Activated T-cell treated with anti-CD3 and anti-CD28 coated beads for 1 hour (primary cell): ENCODE data around the gene TBATA.

Experiments
- DNase-seq: peaks from one replicate; pipeline ENCODE4 v3.0.0-alpha.2; 2020; ENCODE audit warnings: low read depth

TBATA gene

DNA sequence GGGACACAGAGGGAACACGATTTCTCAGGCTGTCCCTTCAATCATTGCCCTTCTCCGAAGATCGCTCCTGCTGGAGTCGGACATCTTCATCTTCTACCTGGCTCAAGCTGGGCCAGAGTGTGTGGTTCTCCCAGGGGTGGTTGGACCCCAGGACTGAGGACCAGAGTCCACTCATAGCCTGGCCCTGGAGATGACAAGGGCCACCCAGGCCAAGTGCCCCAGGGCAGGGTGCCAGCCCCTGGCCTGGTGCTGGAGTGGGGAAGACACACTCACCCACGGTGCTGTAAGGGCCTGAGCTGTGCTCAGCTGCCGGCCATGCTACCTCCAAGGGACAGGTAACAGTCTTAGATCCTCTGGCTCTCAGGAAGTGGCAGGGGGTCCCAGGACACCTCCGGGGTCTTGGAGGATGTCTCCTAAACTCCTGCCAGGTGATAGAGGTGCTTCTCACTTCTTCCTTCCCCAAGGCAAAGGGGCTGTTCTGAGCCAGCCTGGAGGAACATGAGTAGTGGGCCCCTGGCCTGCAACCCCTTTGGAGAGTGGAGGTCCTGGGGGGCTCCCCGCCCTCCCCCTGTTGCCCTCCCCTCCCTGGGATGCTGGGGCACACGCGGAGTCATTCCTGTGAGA lies 23.3 kb downstream of the TBATA start:
- DNase-seq: no peak

DNA sequence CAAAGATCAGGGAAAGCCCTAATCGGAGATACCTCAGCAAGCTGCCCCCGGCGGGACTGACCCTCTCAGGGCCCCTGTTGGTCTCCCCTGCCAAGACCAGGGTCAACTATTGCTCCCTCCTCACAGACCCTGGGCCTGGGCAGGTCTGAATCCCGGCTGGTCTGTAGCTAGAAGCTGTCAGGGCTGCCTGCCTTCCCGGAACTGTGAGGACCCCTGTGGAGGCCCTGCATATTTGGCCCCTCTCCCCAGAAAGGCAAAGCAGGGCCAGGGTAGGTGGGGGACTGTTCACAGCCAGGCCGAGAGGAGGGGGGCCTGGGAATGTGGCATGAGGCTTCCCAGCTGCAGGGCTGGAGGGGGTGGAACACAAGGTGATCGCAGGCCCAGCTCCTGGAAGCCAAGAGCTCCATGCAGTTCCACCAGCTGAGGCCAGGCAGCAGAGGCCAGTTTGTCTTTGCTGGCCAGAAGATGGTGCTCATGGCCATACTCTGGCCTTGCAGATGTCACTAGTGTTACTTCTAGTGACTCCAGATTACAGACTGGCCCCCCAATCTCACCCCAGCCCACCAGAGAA lies 24.1 kb downstream of the TBATA start:
- no peak for DNase-seq

DNA sequence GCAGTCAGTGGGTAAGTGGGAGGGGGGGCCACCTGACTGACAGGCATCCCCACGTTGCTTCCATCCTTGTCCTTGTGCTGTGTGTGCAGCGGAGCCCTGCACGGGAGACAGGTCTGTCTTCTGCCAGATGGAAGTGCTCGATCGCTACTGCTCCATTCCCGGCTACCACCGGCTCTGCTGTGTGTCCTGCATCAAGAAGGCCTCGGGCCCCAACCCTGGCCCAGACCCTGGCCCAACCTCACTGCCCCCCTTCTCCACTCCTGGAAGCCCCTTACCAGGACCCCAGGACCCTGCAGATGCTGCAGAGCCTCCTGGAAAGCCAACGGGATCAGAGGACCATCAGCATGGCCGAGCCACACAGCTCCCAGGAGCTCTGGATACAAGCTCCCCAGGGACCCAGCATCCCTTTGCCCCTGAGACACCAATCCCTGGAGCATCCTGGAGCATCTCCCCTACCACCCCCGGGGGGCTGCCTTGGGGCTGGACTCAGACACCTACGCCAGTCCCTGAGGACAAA lies 24.8 kb downstream of the TBATA start:
- no peak for DNase-seq

DNA sequence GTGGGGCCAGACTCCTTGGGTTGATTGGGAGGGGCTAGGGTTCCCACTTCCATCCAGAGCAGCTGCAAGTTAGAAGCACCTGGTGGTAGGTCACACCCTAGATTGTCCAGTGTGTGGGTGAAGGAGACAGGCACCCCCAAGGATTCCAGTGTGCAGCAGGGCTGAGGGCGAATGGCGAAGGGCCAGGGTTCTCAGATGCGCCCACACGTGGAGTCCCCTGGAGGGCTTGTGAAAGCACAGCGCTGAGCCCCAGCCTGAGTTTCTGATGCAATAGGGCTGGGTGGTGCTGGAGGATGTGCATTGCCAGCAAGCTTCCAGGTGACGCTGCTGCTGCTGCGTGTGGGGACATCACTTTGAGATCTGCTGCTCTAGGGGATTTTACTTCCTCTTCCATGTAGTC lies 25.4 kb downstream of the TBATA start:
- no peak for DNase-seq

DNA sequence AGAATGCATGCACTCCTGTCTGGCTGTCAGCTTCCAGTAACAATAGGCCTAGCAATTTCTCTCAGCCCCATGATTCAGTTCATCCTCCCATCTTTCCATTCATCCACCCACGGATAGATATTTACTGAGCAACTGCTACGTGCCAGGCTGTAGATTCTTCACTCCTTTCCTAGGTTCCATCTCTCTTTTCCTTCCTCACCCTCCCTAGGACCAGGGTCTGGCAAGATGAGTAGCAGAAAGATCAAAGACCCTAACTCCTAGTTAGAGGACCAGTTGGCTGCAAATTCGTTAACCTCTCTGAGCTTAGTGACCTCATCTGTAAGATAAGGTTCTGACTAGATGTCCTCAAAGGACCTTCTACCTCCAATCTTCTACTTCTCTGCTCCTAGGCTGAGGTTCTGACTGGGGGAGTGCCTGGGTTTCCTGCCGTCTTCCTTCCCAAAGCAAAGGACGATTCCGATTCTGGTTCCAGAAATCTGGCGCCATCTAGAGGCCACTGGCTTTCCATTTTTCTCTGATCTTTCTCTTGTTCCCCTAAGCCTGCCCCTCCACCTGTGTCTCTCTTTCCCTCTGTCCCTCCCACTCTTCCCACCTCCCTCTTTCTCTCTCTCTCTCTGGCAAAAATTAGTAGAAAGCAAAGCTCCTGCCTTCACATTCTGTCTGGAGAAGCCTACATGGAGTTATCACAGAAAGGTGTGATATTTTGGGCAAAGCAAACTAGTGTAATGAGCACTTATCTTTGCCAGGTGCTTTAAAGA lies 26.2 kb downstream of the TBATA start:
- DNase-seq: peak; percentile 61

DNA sequence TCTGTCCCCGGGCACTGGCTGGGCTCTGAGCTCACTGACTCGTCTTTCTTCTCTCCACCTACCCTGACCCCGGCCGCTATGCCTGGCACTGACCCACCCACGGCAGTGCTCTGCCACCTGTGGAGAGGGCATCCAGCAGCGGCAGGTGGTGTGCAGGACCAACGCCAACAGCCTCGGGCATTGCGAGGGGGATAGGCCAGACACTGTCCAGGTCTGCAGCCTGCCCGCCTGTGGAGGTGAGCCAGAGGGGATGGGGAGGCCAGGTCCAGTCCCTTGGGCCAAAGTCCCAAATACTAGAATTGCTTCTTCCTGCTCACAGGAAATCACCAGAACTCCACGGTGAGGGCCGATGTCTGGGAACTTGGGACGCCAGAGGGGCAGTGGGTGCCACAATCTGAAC lies 27.3 kb downstream of the TBATA start:
- DNase-seq: no peak

DNA sequence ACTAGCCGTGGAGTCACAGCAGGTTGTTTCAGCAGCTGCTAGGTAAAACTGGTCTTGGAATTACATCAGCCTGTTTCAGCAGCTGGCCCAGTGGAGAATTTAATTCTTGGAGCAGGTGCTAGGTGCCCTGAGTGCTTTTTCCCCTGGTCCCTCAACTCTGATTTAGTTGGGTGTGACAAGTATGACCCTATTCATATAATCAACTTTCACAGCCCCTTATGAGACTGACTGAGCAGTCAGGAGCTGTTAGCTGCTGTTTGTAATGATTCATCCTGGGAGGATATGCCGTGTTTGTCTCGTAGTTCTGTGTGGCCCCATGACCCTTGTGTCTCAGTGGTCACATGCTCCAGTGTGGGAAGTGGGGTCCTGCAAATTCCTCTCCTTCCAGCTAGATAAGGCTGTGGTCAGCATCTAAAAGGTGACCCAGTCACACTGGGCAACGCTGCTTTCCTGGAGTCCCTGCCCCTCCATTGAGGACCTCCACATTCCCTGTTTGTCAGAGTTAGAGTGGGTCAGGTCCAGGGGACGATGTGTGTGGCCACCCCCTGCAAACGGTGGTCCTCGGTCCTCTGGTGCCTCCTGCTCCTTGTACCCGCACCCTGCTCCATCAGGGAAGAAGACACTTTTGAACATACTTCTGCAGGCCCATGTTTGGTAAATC lies 28.3 kb downstream of the TBATA start:
- no peak for DNase-seq

DNA sequence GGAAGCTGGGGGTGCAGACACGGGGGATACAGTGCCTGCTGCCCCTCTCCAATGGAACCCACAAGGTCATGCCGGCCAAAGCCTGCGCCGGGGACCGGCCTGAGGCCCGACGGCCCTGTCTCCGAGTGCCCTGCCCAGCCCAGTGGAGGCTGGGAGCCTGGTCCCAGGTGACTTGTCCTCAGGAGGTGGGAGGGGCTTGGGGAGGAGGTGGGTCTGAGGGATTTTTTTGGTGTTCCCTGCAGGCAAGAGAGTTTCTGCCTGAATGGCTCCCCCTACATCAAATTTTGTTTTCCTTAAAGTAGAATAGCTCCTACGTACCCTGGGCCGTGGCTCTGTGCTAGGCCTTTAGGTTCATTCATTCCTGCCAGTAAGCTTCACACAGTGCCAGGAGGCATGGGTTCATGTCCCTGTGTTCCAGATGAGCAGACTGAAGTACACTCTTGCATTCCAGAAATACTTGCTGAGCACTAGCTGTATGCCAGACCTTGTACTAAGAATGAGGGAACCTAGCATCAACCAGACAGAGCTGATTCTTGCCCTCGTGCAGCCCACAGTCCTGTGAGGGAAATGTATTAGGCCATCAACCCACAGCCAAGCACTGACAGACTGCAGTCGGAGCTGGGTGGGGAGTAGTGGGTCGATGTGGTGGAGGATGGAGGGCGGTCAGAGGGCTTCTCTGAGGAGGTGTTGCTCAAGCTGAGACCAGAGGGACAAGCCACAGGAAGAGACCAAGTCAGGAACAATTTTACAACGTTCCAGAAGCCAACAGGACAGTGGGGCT lies 31.1 kb downstream of the TBATA start:
- DNase-seq: no peak

DNA sequence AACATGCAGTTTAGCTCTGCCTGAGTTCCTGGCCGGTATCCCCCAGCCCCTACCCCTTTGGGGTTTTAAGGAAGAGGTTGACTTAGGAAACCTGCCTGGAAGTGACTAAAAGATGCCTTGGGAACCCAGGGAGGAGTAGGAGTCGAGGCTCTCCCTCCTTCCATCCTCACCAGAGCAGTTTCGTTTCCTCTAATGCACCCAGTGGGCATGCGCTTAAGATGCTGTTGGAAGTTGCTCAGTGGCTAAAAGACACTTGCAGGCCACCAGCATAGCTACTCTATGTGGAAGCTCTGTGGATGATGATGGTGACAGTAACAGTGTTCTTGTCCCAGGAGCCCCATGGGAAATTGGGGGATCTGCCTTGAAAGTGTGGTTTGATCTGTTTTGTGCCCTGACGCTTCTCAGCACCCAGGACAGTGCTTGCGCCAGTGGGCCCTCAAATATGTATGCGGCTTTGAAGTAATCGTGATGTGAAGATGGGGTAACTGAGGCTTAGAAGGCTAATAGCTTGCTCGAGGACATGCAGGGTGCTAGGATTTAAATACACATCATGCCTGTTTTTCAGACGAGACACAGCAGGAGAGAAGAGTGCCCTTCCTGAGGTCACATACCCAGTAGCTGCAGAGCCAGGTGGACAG lies 32.0 kb downstream of the TBATA start:
- DNase-seq: no peak

DNA sequence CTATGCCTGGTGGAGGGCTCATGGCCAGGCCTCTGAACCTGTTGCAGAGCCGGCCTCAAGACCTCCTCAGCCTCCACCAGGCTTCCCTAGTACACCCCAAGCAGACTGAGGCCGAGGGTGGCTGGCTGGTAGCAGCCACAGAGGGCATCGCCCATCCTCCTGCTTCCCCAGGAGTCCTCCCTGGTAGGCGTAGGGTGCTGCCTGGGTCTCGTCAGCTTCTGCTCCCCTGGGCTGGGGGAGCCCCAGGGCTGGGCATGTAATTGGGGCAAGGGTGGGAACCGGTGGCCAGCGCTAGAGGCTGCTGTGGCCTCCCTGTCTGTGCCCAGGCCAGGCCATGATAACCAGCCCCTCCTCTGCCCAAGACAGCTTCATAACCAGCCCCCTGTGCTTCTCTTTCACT lies 32.6 kb downstream of the TBATA start:
- no peak for DNase-seq

DNA sequence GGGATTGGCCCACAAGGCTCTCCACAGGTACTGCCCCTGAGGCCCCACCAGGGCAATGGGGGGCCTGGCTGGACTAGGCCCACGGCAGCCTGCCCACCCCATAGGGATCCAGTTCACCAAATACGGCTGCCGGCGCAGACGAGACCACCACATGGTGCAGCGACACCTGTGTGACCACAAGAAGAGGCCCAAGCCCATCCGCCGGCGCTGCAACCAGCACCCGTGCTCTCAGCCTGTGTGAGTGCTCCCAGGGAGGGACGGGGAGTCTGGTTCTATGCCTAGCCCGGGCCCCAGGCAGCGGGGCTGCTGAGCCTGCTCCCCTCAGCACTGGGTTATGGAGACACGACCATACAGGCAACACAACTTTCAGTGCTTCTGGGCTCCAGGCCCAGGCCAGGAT lies 33.2 kb downstream of the TBATA start:
- DNase-seq: no peak

DNA sequence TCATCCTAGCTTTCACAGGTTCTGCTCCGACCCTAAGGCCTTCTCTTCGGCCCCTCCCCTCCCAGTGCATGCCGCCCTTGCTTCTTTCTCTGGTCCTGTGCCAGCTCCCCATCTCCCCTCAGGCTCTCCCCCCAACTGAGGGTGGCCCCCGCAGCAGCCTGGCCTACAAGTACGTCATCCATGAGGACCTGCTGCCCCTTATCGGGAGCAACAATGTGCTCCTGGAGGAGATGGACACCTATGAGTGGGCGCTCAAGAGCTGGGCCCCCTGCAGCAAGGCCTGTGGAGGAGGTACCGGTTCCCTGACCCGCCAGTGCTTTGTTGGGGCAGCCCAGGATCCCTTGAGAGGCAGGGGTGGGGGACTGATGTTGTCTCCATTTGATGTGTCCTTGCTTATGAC lies 33.8 kb downstream of the TBATA start:
- DNase-seq: no peak

DNA sequence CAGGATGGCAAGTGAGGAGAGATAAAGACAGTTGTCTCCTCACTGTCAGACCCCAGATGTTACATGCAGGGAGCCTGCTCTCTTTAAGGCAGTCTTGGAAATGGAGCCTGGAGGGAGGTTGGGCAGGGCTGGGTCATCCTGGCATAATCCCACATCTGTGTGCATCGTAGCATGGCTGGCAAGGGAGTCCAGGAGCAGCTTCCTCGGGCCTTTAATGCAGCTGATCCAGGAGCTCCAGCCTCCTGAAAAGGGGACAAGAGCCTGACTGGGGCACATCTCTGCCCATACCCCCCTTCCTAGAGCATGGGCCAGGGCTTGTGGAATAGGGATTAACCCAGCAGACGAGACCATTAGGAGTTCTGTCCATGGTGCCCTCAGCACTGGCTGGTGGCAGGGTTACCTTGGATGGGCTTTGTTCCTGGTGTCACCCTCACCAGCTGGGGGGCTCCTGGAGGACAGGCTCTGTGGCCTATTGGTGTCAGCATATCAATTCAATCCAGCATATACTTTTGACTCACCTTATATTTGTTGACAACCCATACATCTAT lies 34.9 kb downstream of the TBATA start:
- DNase-seq: no peak

DNA sequence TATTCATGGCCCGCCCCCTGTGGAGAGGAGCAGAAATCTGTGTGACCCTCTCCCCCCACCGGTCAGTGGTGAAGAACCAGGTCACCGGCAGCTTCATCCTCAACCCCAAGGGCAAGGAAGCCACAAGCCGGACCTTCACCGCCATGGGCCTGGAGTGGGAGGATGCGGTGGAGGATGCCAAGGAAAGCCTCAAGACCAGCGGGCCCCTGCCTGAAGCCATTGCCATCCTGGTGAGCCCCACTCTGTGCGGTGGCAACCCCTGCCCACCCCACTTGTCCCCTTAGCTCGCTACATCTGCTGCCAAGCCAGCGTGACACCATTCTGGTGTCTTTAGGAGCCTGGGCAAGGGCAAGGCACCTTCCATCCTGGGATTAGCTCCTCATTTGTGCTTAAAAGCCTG lies 35.4 kb downstream of the TBATA start:
- no peak for DNase-seq

DNA sequence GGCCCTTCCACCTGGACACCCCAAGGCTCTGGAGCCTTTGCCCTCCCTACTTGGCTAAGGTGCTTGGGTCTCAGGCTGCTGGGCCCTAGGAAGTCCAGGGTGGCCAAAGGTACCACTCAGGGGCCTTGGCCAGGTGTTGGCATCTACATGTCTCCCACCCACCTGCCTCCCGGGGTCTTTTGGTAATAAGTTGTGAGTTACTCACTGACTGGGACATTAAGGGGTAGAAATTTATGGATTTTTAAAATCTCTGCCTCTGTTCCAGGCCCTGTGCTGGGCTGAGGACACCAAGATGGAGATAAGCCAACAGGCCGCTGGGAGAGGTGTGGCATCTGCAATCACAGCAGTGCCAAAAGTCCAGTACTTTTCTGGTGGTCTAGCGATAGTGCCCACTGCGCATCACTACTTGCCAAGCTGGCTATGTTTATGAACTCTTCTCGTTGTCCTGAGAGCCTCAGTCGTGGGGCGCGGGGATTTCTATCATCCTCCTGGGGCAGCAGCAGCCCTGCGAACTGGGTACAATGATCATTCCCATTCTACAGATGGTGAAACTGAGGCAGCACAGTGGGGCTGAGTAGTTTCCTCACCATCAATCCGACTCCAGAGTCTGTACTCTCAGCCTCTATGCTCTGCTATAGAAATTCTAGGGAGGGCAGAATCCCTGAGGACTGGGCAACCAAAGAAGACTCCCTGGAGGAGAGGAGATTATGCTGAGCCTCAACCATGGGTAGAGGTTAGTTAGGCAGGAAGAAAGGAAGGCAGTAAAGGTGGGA lies 36.2 kb downstream of the TBATA start:
- DNase-seq: no peak

DNA sequence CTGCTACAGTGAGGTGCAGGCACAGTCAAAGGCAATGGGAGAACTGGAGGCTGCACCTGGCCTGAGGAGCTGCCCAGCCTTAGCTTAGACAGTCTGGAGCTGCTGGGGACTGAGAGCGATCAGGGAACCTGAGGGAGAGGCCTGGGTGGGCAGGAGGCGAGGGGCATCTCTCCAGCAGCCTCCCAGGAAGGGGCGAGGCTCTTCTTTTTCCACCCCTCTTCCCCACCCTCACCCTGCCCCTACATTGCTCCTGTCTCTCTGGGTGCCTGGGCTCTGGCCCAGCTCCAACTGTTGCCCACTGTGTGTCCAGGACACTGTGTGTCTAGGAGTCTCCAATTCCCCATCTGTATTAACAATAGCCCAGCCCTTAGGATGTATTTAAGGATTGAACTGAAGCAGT lies 36.9 kb downstream of the TBATA start:
- no peak for DNase-seq

DNA sequence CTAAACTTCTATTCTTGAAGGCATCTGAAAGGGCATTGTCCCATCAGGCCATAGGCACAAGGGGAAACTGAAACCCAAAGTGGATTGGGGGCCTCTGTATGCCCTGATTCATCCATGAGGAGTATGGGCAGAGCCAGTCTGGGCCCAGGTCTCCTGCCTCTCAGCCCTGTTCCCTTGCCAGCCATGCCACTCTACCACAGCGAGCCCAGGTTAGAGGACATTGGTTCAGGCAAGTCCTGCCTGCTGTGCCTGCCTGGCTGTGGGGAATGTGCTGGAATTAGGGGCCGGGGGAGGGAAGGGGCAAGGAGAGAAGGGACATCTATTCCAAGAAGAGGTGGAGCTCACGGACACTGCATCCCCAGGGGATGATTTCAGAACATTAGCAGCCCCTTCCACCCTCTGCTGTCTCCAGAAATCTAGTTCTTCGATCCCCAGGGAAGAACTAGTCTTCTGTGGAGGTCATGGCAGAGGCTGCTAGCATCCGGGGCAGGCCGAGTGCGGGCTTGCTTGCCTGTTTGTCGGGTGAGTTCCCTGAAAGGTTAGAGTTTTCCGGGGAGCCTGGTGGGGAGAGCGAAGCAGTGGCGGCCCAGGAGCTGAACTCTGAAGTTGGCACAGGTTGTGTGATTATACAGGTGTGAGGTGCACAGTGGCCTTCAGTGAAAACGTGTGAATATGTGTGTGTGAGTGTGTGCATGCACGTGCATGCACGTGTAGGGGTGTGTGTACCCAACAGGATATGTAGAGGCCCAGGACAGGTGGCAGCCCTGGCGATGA lies 37.8 kb downstream of the TBATA start:
- no peak for DNase-seq

DNA sequence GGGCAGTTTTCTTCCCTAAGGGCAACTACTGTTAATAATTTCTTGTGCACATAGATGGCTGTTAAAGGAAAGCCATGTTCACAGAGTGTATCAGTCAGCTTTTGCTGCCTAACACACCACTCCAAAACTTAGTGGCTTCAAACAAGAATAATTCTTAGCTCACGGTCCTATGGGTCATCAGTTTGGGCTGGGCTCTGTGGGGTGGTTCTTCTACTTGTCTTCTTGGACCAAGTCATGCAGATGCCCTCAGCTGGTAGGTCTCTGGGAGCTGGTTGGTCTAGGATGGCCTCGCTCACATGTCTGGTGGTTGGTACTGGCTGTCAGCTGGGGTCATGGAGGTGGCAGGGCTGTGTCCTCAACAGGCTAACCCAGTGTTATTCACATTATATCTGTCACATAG lies 39.6 kb downstream of the TBATA start:
- DNase-seq: no peak

DNA sequence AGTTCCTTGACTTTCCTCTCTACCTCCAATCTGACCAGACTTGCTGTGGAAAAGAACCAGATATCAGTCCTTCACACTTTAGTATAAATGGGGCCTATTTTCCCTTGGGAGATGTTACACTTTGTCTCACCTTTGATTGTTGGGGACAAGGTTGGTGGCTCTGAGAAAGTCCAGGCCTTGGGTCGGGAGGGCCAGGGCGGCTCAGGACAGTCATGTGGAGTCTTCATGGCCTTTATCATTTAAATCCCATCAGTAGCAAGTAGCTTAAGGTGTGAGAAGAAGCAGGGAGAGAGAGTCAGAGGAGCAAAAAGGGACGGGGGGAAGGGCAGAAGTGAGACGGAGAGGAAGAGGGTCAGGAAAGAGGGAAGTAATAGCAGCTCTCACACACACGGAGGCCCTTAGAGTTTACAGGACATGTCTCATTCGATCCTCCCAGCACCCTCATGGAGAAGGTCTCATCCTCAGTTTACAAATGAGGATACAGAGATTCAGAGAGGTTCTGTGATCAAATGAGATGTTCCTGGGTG lies 40.5 kb downstream of the TBATA start:
- DNase-seq: no peak

DNA sequence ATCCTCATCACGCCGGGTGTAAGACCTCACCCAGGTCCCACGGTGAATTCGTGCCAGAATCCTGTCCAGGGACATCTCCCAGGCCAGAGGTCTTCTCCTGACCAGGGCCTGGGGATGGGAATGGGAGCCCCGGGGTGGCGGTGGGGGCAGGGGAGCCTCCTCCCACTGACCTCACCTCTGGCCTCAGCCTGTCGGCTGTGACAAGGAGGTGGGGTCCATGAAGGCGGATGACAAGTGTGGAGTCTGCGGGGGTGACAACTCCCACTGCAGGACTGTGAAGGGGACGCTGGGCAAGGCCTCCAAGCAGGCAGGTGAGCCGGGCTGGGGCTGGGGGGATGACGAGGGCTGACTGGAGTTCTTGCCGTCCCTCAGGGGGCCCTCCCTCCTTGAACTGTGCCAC lies 41.3 kb downstream of the TBATA start:
- no peak for DNase-seq
